ENCODE results near the gene LSM4.

DNA sequence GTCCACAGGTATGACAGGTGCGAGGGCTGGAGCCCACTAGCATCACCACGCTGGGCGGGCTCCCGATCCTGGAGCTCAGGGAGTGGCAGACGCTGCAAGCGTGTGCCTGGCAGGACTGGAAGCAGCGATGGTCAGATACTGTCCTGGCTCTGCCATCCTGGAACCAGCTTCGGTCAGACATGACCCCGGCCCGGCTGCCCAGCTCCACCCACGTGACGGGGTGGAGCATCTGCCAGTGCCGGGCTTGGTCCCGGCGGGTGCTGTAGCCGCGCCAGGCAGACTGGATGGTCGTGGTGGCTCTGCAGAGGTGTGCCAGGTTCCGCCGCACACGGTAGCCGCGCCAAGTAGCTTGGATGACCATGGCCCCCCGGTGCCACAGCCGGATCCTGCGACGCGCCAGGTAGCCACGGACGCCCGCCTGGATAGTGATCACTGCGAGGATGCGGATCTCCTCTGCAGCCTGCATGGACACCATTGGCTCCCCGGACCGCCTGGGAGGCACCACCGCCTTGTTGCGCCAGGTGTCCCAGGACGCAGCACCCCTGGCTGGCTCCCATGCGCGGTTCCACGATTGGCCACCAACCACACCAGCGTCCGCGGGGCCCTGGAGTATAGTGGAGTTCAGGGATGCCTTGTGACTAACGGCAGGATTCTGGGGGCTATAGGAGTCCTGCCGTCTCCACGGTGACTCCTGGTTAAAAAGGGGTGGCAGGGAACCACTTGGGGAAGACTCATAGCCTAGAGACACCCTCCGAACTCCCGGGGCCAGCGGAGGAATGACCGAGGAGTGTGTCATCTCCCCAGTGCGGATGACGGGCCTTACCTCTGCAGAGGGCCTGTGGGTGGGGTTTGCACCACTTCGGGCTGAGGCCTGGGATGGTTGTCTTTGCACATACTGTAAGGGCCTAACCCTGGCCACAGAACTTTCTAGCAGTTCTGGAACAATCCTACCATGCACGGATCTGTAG is 65.1 kb downstream of the LSM4 start:
- TF ChIP-seq POLR2A (IDR thresholded peaks at IDR 0.05) = no peak
- TF ChIP-seq, protein P1, sequence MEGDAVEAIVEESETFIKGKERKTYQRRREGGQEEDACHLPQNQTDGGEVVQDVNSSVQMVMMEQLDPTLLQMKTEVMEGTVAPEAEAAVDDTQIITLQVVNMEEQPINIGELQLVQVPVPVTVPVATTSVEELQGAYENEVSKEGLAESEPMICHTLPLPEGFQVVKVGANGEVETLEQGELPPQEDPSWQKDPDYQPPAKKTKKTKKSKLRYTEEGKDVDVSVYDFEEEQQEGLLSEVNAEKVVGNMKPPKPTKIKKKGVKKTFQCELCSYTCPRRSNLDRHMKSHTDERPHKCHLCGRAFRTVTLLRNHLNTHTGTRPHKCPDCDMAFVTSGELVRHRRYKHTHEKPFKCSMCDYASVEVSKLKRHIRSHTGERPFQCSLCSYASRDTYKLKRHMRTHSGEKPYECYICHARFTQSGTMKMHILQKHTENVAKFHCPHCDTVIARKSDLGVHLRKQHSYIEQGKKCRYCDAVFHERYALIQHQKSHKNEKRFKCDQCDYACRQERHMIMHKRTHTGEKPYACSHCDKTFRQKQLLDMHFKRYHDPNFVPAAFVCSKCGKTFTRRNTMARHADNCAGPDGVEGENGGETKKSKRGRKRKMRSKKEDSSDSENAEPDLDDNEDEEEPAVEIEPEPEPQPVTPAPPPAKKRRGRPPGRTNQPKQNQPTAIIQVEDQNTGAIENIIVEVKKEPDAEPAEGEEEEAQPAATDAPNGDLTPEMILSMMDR (IDR thresholded peaks at IDR 0.05 in 4 of 5, conservative IDR thresholded peaks at IDR 0.05 in 1 of 5) = no peak

All from gastrocnemius medialis (tissue), 4 donors.